GM18520 (cell line): ENCODE measurements around the gene FAM83E.

Experiments used
- ATAC-seq: cut with Tn5 transposase; IDR thresholded peaks from one replicate; pipeline ENCODE4 v1.9.1; 2021; ENCODE audit not compliant: unreplicated experiment

Gene FAM83E

DNA sequence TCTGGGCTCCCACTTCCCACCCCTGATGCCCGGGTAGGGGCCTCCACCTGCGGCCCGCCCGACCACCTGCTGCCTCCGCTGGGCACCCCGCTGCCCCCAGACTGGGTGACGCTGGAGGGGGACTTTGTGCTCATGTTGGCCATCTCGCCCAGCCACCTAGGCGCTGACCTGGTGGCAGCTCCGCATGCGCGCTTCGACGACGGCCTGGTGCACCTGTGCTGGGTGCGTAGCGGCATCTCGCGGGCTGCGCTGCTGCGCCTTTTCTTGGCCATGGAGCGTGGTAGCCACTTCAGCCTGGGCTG lies 14.4 kb upstream of the FAM83E start:
- no peak for ATAC-seq

DNA sequence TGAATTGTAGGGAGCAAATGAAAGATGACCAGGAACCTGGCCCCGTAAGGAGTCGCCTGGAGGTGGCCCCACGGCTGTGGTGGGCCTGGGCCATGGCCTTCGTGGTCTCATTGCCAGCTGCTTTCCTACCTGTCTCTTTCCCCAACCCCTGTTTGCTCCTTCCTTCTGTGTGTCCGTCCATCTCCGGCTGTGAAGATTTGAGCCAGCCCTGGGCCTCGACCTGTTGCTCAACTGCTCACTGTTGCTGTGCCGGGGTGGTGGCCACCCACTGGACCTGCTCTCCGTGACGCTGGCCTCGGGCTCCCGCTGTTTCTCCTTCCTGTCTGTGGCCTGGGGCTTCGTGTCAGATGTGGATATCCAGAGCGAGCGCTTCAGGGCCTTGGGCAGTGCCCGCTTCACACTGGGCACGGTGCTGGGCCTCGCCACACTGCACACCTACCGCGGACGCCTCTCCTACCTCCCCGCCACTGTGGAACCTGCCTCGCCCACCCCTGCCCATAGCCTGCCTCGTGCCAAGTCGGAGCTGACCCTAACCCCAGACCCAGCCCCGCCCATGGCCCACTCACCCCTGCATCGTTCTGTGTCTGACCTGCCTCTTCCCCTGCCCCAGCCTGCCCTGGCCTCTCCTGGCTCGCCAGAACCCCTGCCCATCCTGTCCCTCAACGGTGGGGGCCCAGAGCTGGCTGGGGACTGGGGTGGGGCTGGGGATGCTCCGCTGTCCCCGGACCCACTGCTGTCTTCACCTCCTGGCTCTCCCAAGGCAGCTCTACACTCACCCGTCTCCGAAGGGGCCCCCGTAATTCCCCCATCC lies 13.8 kb upstream of the FAM83E start:
- no peak for ATAC-seq

DNA sequence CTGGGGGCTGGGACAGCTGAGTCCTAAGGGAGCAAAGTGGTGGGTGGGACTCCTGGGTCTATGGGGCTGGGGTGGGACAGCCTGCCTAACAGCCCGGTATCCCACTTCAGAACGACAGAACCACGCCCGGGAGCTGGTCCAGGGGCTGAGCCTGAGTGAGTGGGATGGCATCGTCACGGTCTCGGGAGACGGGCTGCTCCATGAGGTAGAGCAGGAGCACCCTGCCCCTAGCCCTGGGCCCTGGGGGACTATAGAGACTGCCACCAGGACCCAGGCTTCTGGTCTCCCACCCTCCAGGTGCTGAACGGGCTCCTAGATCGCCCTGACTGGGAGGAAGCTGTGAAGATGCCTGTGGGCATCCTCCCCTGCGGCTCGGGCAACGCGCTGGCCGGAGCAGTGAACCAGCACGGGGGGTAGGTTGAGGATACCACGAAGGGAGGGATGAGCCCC lies 13.0 kb upstream of the FAM83E start:
- ATAC-seq = no peak

DNA sequence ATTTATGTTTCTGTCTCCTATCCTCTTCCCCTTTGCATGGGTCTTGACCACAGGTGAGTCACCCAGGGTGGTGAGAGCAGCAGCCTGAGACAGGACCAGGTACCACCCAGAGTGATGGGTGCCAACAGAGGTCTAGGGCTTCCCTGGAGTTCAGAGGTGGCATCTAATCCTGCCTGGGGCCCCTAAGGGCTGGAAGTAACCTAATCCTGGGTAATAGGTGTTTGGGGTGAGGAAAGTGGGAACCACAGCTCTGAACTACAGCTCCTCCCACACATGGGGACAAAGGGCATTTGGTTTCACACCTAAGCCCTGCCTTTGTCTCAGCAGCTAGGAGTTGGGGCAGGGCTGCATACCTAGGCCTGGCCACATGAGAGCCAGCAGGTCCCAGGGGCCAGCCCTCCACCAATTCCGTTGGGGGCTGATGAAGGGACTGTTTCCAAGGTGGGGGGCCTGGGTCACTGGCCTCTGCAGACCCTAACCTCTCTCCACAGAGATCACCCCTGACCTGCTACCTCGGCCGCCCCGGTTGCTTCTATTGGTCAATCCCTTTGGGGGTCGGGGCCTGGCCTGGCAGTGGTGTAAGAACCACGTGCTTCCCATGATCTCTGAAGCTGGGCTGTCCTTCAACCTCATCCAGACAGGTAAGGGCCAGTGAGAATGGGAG lies 12.5 kb upstream of the FAM83E start:
- no peak for ATAC-seq

DNA sequence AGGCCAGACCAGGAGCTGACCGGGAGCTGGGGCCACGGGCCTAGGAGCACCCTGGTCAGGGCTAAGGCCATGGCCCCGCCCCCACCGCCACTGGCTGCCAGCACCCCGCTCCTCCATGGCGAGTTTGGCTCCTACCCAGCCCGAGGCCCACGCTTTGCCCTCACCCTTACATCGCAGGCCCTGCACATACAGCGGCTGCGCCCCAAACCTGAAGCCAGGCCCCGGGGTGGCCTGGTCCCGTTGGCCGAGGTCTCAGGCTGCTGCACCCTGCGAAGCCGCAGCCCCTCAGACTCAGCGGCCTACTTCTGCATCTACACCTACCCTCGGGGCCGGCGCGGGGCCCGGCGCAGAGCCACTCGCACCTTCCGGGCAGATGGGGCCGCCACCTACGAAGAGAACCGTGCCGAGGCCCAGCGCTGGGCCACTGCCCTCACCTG lies 11.0 kb upstream of the FAM83E start:
- ATAC-seq = no peak

DNA sequence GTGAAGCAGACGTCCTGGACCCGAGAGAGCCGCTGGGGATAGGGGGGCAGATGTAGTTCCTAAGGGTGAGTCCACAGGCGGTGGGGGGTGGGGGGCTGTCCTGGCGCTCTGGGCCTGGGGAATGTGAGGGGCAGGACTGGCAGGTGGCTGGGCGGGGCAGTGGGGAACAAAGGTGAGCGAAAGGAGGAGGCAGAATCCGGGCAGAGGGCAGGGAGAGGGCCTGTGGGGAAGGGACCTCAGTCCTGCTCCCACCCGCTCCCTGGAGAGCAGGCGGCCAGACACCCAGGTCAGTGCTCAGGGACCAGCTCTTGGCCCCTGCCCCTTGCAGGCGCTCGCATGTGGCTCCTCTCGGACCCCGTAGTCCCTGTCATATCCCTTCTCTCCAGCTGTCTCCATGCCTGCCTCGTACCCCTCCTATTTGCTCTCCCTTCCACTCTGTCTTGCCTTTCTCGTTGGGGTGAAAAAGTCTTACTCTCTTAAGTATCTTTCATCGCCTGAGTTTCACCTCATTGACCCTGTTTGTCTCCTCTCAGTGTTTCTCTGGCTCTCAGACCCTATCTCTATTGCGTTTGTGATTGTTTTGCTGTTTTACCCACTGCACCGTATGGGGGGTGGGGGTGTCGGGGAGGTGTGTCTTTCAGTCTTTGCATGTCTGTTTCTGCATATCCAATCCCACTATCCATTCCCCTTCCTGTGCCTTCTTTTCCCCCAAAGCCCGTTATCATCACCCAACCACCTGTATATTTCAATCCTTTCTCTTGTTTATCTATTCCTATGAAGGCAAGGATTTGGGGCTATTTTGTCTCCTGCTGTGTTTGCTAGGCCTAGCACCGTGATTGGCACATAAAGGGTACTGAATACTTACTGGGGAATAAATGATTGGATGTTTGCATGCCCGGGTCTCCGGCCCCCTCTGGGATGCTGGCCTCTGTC lies 10.2 kb upstream of the FAM83E start:
- no peak for ATAC-seq

DNA sequence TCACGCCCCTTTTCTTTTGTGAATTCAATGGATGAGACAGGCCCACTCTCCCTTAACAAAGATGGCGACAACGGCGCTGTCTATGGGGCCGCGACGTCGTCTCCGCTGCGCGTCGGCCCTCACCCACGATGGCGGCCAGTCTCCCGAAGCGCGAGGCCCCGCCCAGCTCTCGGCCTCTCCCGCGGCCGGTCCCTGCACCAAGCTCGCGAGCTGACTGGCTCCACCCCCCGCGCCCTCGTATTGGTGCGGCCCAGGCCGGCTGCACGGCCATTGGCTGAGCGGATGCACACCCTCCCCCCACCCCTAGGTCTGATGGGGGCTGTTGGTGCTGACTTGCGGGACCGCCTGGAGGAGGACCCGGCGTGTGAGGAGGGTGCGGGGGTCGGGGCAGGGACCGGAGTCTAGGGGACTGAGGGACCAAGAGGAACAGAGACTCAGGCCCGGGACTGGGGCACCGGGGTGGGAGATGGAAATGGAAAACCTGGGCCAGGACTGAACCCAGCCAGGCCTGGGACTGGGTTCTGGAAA lies 9.3 kb upstream of the FAM83E start:
- peak; percentile 35 for ATAC-seq

DNA sequence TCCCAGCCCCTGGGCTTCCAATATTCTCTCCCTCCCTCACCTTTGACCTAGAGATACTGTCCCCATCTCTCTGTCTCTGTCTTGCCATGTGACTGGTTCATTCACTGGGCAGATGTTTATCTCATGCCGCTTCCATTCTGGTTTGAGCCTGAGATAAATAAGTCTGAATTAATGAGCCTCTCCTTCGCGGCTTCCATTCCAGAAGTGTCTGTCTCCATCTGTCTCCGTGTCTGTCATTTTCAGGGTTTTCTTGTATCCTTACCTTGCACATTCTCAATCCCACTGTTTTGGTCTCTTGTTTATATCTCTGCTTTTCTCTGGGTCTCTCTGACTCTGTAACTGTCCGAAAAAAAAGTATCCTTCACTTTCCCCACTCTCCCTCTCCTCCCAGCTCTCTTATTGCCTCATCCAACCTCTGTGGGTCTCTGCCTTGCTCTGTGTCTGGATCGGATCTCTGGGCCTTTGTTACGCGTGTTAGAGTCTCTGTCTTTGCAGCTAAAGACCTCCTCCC lies 8.7 kb upstream of the FAM83E start:
- no peak for ATAC-seq

DNA sequence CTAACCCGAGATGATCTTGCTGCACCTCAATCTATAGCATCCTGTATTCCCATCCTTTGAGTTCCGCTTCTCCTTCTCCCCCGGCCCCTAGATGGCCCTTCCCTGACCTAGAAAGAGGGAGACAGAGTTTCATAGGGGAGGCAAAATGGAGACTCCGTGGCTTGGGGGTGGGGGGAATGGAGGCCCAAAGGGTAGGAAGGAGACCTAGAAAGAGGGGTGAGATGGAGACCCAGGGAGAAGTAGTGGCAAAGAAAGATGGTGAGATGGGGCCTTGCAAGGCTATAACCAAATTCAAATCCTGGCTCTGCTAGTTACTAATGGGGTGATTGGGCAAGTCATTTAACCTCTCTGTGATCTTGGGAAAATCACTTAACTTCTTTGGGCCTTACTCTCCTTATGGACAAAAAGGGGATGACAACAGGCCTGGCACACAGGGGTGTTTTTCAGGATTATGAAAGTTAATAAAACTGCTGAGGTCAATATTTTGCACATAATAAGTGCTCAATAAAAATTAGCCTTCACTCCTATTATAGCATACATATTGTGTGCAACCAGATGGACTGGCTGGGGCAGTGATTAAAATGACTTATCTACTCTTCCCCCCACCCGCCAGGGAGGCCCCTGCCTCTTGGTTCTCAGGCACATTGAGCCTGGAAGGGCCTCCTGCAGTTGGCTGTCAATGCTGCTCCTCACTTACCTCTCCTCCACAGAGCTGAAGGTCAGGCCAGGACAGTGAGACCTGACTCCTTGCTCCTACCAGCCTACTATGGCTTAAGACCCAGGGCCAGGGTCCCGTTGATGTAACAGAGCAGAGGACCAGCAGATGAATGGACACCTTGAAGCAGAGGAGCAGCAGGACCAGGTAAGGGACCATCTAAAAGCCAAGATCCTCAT lies 5.1 kb upstream of the FAM83E start:
- no peak for ATAC-seq

DNA sequence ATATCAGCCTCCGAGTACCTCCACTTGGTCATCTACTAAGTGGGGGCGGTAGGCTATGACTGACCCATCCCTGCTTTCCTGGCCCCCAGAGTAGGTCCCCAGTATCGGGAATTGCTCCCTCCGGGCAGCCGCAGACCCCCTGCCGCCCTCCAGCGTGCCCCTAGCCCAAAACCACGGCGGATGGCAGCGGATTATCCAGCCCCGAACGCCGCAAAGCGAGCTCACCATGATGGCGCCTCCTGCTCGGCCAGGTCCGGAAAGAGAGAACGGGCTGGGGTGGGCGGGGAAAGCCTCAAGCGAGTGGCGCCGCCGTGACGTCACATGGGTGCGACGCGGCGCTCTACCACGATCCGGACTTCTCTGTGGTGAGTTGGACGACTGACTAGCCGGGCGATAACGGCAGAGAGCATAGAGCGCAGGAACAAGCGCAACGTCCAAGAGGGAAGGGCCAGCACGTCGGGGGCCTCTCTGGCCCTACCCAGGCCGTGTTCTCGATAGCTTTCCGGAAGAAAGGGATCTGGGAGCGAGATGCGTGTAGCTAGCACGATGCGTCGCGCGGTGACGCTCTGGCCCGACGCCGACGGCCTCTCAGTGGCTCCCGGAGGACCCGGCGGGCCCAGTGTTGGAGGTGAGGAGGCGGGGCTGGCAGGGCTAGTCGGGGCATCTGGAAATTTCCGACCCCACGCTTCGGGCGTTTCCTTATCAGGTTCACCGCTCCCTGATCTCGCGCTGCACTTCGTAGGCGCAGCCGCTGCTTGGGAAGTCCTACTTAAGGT lies 4.2 kb upstream of the FAM83E start, which contains the start of the genes RPL18 and SPHK2:
TSS of gene RPL18 (minus strand) at position 263 of the 776 bp plus-strand sequence. CDS start at position 228, 35 bp downstream.
TSS of gene SPHK2 (plus strand) at position 591 of the 776 bp plus-strand sequence. CDS start 1,009 bp downstream, outside the sequence.
- peak; percentile 84 for ATAC-seq

DNA sequence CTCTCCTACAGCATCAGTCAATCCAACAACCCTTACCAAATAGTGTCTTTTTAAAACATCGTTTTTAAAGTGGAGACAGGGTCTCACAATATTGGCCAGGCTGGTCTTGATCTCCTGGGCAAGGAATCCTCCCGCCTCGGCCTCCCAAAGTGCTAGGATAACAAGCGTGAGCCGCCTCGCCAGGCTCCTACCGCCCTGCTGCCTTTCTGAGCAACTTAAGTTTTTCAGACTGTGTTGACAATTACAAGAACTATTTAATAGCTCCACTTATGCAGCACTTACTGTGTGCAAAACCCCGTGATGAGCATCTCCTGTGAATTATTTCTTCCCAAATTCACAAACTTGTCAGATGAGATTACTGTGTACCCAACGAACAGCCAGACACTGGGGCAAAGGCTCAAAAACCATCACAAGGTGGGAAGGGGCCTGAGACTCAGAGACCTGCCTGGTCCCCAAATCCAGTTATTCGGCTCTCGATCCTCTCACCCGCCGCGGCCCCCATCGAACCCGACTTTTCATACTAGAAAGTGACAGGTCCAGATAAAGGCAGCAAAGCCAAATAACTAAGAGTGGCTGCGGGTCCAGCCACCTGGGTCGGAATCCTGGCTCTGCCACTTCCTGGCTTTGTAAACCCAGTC lies 3.5 kb upstream of the FAM83E start:
- ATAC-seq = no peak

DNA sequence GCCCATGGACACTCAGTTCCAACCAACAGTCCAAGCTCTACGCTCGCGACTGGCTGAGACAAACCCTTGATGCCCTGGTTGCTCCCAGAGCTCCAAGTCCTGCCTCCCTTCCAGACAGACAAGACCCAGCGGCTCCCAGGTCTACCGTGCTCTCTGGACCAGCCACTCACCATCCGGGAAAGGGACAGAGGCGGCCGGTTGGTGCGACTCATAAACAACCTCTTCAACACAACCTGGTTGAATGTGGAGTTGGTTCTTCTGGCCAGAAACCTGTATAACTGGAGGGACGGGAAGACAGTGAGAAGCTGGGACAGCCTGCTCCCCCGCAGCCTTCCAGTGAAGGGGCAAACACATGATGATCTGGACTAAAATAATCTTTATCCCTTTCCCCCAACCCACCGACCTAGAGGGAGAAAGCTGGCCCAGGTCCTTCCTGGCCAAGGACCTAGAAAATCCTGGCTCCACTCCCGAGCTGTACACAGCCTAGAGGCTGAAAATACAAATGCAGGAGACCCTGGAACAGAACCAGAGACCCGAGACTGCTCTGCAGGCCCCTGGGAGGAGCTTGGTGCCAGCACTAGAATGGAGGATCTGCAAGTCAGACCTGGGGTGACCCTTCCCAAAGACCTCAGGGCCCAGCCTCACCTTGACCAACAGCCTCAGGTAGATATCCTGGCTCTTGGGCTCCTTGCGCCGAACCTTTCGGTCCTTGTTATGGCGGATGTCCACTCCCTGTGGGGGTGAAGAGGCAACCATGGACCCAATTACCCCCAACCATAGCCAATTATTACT lies 2.5 kb upstream of the FAM83E start:
- no peak for ATAC-seq

DNA sequence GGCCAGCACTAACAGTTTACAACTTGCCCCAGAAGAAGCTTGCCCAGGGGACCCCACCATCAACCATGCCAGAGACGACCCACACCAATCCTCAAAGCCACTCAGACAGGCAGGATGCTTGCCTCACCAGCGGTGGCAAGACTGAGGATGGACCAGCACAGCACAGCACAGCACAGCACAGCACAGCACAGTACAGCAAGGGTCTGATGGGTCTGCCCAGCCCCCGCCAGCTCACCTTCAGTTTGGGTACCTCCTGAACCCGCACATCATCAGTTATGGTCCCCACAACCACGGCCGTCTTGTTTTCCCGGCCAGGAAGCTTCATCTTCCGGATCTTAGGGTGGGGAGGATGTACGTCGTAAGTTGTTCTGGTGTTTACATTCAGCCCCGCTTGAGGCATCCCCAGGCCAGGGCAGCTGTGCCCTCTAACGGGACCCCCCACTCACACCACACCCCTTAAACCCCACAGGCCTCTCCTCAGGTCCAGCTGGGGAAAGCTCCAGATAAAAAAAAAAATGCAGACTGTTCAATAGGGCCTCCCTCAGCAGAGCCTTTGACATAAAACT lies 1.7 kb upstream of the FAM83E start:
- no peak for ATAC-seq

DNA sequence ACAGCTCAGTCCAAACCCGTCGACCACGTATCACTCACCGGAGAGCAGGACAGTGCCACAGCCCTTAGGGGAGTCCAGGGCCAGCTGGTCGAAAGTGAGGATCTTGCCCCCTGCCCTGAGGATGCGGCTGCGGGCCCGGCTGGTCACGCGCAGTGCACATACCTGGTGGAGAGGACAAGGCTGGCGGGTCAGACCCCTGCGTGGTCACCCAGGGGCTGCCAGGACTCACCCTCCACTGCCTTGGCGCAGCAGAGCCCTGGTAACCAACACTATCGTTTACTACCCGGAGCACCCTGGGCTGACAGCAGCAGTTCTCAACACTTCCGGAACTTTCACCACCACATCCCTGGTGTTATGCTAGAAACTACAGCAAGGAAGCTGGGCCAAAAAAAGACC lies 1.2 kb upstream of the FAM83E start:
- ATAC-seq = no peak

DNA sequence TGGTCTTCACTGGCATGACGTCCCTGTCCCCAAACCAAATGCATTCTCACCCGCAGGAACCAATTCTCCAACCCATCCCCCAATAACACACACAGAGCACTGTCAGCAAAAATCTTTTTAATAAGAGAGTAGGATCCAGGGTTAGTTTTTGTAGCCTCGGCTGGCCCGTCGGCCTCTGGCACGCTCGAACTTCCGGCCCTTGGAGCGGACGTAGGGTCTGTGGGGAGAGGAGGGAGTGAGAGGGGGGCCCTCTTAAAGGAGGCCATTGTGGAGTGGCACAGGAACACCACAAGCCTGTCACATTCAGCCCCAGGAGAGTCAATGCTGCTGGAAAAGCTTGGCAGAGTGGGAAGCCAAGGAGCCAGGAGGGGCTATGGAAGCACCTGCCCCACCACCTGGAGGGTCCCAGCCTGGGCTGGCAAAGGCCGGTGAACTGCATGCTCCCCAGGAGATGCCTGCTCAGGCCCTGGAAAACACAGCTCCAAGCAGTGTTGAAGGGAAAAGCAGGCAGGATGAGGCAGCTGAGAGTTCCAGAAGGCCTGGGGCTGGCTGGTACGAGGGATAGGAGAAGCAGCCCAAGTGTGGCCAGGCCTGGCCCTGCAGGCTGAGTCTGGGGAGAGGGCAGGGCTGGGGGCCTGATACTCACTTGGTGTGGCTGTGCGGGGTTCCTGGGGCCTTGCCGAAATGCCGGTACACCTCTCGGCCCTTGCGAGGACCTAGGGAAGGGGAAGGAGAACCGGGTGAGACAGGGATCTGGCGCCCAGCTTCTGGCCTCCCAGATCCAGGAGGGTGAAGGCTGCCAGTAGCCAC lies 560 bp upstream of the FAM83E start:
- ATAC-seq = no peak

DNA sequence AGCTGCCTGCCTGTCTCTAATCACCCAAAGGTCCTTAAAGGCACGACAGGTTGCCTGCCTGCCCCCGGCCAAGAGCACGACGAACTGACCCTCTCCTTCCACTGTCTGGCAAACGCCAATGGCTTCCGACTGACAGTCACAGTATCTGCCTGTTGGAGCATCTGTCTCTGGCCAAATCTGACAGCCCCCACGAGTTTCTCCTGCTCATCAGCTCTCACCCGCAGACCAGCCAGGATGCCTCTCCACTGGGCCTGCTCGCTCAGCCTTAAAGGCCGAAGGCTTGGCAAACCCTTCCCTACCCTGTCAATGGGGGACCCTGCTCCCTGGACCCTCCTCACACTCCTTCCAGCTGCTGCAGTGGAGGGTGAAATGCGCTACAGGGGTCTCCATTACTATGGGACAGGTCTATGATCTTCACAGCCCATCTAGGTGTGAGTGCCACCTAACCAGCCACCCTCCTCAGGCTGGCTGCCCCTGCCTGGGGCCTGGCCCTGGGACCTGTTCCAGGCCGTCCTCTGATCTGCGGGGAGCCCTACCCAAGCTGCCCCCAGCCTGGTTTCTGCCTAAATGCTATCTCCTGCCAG lies 932 bp downstream of the FAM83E start:
- ATAC-seq = no peak
